NCI-H2081 treated with DMSO at 0.1 percent for 48 hours (cell line): ENCODE data around the gene SERGEF.
"Not testable (repeated sequence)": the region's sequence is repeated elsewhere in the genome, so short reads cannot be mapped to it uniquely, and the experiment has no call there.

ENCODE experiments used
- DNase-seq: peaks from one replicate; lab custom pipeline; 2025; lab: John Stamatoyannopoulos, UW

The SERGEF gene

GRCh38 chr11:18000760-18001159 lies 12.1 kb downstream of the SERGEF start:
- DNase-seq, result no peak

DNA sequence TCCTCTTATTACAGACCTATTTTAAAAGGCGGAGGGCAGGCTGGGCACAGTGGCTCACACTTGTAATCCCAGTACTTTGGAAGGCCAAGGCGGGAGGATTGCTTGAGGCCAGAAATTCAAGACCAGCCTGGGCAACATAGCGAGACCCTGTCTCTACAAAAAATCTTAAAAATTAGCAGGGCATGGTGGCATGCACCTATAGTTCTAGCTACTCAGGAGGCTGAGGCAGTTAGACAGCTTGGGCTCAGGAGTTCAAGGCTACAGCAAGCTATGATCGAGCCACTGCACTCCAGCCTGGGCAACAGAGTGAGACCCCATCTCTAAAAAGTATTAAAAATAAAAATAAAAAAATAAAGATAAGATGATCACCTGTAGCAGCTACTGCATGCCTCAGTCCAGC lies 12.7 kb downstream of the SERGEF start:
- not testable (repeated sequence) for DNase-seq

- DNase-seq, result no peak
Observed at GRCh38 chr11:17992916-17993315, 19.9 kb downstream of the SERGEF start.

GRCh38 chr11:17991783-17992433 lies 20.9 kb downstream of the SERGEF start:
- no peak for DNase-seq

DNA sequence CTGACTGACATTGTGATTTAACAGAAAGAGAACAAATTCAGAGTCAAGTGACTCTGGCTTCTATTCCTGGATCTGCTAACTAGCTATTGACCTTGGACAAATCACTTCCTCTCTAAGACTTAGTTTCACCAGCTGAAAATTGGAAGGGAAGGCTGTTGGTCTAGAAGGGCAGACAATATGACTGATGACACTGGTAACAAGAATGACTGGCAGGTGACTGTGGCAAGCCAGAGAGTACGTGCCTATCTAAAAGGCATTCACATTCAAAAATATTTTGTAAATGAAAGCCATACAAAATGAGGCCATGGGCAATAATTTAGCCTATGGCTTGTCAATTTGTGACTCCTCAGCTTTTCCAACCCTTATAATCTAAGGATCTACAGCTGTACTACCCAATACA lies 23.5 kb downstream of the SERGEF start:
- no peak for DNase-seq

- no peak for DNase-seq
Observed at GRCh38 chr11:17988465-17988864, 24.4 kb downstream of the SERGEF start.

DNA sequence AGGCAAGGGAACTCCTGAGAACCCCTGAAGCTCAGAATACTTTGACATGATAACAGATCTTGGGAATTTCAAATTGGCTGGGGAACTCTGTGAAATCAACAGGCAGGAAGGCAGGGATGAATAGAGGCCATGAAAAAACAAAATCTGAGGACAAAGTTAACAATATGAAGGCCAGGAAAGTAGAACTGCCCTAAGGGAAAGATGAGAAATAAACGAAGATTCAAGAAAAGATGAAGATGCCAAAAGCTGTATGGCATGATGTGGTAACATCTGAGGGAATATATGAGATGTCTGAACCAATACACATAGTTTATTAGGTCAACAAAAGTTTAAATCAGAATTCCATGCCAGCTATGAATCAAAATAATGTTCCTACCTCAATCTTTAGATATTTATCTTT lies 25.0 kb downstream of the SERGEF start:
- DNase-seq, result no peak

DNA sequence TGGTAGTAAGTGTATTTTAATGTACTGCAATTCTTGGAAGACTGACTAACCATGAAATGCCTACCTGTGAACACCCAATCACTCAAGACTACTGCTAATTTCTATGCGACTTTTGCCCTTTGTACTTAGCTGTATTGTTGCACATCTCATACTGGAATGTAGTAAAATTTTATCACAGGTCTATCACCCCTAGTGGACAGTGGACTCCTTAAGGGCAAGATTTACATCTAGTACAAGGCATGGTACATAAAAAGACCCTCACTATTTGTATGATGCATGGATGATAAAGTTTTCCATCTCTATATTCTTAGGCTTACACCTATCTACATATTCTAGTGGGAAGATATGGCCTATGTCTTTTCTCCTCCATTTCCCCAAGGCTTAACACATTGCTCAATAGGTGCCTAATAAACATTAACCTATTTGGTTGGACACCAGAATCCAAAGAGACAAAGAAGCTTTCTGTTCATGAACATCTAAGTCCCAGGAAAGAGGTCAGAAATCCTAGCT lies 26.1 kb downstream of the SERGEF start:
- no peak for DNase-seq

DNA sequence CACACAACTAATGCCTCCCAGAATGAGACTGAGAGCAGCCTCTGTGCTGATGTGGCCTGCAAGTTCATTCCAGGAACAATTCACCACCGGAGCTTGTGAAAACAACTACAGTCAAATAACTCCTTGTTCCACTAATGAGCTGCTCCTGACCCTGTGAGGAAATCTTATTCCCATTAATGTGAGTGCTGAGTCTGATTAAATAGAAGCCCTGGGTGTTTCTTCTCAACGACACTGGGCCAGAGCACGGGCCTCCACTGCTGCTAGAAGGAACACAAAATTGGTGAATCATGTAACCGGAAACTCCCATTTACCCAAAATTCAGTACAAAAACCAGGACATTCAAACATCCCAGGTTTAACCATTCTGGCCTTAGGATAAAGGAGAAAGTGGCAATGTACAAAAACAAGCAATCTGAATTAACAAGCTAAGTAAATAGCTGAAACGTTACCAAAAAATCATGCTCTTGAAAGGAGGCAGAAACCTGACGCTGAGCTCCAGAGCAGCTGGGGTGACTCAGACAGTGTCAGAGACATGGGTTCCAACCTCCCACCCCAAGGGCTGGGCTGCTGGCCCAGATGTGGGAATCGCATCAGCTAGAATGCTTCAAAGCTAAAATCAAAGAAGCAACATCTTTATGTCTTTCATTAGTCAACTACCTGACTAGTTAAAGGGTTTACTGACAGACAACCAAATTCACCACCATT lies 26.7 kb downstream of the SERGEF start:
- DNase-seq, result no peak

DNA sequence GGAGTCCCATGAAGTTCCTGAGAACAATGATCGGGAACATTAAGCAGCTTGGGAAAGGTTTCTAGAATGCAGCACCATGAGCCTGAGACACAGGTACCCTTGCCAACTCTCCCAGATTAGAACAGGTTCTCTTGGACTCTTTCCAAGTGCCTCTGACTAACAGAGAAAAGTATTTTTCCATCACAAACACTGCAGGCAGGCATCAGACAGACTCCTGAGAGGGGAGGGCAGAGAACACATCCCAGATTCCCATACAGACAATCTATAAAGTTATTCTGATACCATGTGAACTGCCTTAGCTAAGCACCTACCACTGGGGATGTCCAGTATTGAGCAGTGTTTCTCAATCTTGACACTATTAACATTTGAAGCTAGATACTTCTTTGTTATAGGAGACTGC lies 27.3 kb downstream of the SERGEF start:
- DNase-seq, result no peak

DNA sequence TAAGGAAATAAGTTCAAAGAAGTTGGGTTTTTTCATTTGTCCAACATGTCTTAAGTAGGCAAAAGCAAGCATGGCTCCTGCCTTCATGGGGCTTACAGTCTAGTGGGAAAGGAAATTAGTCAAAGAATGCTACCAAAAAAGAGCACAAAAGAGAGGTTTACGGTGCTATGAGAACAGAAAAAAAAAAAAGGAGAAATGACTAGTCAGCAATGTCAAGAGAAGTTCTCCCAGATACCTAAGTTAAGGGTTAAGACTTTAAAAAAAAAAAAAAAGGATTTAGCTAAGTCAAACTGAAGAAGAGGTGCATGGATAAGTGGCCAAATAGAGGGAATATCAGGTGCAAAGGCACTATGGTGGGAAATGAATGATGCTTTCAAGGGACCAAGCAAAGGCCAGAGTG lies 29.3 kb downstream of the SERGEF start:
- no peak for DNase-seq

DNA sequence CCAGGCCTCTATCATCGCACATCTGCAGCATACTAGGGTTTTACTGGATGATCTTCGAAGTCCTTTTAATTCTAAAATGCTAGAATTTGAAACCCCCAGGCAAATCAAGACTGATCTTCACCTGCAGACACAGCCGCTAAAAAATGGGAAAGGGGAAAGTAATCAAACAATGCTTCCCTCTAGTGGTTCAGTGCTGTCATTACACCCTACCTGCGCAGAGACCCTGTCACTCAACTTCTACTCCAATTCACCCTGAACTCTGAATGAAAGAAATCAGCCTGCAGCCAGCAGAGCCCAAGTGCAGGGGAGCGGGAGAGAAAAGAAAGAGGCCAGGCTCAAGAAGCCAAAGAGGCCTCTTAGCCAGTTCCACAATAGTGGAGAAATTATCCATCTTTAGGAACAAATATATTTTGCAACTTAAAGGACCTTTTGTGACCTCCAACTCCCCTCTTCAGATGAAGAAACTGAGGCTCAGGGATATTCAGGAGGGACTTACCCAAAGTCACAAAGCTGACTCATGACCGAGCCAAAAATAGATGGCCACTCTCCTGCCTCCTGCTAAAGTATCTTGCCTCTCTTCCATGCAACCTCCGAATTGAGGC lies 33.0 kb downstream of the SERGEF start:
- DNase-seq, result no peak

DNA sequence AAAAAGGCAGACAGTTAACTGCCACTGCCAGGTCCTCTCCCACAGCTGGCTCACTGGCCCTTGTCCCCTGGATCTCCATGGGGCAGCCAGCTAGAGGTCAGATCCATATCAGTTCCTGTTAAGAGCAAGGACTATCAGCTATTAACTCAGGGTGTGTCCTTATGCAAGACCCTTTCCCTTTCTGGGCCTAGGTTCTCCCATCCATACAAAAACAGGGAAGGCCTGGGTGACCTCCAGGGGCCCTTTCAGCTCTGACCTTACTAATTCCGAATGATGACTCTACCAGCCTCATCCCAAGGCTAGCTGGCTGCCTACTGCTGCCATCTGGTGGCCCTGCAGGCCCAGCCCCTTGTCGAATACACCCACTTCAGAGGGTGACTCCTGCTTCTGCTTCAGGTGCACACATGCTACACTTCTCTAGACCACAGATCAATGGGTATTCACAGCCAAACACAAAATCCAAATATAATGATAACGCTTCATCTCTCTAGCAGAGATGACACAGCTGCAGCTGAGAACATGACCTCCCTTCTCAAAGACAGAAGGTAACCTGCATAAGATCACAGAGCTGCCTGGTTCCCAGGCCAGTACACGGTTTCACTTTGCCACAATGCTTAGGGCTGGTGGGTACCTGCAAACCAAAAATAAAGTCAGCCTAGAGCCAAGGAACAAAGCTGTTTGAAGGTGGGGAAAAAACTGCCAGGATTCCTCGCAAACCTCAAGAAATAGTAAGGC lies 34.1 kb downstream of the SERGEF start:
- DNase-seq, result no peak

DNA sequence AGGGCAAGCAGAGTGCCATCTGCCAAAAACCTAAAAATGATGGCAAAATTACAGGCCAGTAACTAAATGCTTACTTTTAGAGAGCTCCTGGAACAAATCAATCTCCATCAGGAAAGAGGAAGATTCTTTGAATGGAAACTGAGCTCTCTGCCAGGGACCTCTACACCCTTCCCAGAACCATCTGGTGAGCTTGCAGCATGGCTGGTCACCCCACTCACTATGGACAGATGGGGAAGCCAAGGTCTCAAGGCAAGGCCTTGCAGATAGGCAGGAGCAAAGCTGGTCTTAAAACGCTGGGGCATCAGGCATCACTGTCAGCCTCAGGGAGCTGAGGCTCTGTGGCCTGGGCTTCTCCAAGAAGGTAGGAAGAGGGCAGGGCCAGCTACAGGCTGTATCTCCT lies 36.2 kb downstream of the SERGEF start:
- DNase-seq, result no peak

DNA sequence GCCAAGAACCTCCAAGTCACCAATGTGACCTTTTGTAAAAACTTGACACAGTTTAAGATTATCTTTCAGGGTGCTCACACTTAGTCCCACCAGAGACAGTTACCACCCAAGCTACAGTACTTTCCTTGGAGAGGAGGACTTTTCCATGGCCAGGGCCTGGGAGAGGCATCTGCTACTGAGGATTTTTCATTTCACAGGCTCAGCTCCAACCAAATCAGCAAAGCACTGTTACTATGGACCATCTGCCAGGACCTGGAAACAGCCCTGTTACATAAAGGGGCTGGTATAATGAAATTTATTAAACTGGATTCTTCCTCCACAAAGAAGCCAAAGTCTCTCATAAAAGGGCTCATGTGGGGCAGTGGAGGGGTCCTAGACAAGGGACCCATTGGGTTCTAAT lies 38.6 kb downstream of the SERGEF start:
- no peak for DNase-seq

DNA sequence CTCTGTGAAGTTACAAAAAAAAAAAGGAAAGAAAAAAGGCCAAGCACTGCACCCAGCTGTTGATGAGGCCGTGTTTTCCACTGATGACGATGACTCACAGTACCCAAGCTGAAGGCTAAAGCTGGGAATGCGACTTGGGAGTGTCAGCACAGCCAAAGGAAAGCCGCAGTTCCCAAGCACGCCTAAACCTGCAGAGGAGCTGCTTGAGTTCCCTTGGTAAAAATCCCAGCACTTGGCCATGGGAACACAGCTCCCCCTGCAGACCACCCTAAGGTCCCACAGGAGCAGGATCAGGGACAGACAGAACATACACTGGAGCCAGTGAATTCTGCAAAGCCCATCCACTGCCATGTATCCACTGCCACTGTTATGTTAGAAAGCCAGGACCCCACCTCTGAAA lies 39.9 kb downstream of the SERGEF start:
- no peak for DNase-seq

GRCh38 chr11:17968206-17968605 lies 44.6 kb downstream of the SERGEF start:
- DNase-seq, result no peak

GRCh38 chr11:17967661-17968060 lies 45.2 kb downstream of the SERGEF start:
- no peak for DNase-seq

GRCh38 chr11:17960091-17960490 lies 52.8 kb downstream of the SERGEF start:
- no peak for DNase-seq

DNA sequence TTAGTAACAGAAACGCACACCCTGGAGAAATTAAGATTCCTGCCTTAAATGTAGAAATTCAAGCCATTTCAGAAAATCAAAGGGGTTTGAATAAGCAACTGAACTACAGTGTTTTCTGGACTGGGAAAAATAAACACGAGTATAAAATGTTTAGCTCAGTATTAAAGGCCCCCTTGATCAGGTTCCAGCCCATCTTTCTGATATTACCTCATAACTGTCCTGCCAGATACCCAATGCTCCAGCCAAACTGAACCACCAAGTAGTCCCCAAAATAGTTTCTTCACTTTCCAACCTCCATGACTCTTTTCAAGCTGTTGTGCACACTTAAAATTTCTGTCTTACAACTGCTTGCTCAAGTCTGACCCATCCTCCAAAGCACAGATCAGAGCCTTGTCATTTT lies 54.4 kb downstream of the SERGEF start:
- no peak for DNase-seq

DNA sequence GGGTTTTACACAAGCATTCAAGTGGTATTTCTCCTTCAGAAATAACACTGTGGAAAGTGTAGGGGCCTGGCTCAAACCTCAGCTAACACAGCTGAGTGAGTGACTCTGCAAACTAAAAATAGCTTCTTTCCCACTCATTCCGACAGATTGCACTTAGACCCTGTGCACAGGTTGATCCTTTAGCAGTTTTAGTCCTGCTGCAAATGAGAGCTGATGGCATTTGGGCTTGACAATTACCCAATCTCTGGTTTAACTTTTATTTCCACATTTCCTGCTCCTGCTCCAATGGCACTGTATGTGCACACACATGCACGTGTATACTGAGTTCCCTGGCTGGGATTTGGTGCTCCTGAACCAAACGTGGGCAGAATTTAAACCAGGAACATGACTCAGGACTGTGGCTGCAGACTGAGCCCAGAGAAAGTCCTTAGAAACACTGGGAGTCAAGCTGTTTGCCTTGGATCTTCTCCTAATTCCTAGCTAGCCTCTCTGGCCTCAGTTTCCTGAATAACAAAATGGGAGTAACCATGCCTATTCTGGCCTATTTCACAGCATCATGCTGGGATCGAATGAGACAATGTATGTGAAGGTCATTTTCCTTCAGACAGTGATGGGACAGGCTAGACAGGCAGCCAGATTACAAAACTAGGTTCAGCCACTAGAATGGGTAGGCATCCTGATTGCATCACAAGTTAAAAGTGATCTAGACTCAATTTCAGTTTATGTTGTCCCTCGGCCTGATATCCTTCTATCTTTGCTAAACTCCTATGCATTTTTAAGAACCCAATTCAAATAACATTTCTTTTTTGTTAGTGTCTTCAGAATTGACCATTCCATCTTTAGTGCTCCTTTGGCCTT lies 58.2 kb downstream of the SERGEF start:
- DNase-seq, result no peak

- DNase-seq, result no peak
Observed at GRCh38 chr11:17952487-17952886, 60.4 kb downstream of the SERGEF start.
